MV-4-11 (cell line): Measurements from ENCODE around the gene SHC4.
"Not testable (repeated sequence)": the region's sequence is repeated elsewhere in the genome, so short reads cannot be mapped to it uniquely, and the experiment has no call there.

Source experiments
- DNase-seq: peaks from one replicate; lab custom pipeline; 2025; lab: John Stamatoyannopoulos, UW

SHC4 gene

GRCh38 chr15:48796521-48796920, 167.2 kb downstream of the SHC4 start:
- no peak for DNase-seq

GRCh38 chr15:48795901-48796300, 167.8 kb downstream of the SHC4 start:
- no peak for DNase-seq

DNA sequence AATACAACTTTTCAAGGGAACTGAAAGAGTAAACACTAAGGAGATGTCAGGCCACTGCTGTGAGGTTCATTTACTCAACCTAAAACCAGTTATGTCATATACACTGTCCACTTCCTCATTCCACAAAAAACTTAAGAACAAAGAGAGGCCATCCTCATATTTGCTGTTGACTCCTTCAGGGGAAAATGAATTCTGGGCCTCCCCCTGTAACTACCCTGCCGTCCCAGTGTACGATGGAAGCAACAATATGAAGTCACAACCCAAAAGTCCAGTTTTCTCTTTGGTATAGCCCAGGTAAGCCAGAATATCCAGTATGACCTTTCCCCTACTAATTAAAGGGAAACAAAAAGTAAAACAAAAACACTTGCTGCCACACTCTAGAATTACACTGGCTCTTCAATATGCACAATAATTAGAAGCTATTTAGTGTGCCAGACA, 169.0 kb downstream of the SHC4 start:
- peak; percentile 80 for DNase-seq

DNA sequence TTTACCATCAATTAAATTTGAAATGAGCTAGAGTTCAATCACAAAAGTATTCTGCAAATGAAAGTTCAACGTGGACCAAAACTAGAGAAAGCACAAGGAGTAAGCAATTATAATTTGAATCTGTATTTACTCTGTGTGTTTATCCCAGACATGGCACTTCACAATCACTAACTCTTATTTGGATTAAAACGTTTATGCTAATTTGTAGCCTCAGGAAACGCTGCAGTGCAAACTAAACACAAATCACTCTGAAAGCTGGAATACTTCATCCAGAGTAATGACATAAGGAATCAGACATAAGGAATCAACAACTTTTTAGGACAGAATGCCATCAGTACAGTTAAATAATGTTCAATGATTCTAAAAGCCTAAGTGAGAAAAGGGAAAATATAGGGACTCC, 171.3 kb downstream of the SHC4 start:
- DNase-seq = no peak

- DNase-seq = not testable (repeated sequence)
Measured at GRCh38 chr15:48790466-48791115, 173.1 kb downstream of the SHC4 start.

DNA sequence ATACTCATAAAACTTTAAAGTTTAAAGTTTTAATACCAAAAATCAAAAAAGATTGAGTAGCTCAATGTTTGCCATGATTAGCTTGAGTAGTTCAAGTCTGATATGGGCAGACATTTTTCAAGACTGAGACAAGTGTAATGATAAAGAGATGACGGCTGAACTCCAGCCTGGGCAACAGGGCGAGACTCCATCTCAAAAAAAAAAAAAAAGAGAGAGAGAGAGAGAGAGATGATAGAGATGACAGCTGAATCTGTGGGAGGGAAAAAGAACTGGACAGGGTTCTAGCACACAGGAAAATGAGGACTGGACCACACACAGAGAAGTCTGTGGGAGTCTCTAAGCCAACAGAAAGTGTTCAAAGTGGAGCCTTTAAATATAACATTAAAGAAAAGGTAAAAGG, 178.0 kb downstream of the SHC4 start:
- DNase-seq = no peak

DNA sequence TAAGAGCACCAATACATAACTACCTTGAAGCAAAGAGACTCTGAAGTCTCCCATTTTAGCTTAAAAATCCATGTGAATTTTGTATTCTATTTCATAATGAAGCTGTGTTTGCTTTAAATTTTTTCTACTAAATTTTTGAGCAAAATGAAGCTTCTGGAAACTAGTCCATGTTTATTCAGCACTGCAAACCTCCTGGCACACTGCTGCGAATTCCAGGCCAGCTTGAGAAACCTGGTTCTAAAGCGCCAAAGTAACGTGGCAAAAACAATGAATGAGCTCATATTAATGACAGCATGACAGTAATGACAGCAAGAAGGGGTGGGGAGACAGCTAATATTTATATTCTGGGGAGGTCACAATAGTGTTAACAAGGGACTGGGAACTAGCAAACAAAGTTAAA, 178.5 kb downstream of the SHC4 start:
- no peak for DNase-seq

GRCh38 chr15:48784756-48785155, 179.0 kb downstream of the SHC4 start:
- no peak for DNase-seq

DNA sequence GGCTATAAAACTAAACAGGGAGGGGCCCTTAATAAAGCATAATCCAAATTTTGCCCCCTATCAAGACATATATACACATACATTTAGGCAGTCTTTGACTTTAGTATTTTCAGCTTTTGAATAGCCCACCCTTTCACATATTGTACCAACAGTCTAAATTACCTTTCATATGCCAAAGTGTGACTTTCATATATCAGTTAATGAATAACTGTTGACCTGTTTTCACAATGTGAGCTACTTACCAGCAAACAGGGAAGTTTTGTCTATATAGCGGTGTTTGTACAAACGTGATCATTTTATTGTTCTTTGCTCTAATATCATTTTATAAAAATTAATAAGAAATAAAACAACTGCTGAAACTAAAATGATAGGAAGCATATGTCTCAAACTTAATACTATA, 180.8 kb downstream of the SHC4 start:
- DNase-seq = no peak

GRCh38 chr15:48781481-48782081, 182.1 kb downstream of the SHC4 start:
- DNase-seq = no peak

- DNase-seq = no peak
Measured at GRCh38 chr15:48781017-48781416, 182.7 kb downstream of the SHC4 start.

- no peak for DNase-seq
Measured at GRCh38 chr15:48778331-48778730, 185.4 kb downstream of the SHC4 start.

GRCh38 chr15:48777645-48778330, 185.9 kb downstream of the SHC4 start:
- no peak for DNase-seq

GRCh38 chr15:48775546-48775945, 188.2 kb downstream of the SHC4 start:
- no peak for DNase-seq

- no peak for DNase-seq
Measured at GRCh38 chr15:48774484-48774883, 189.2 kb downstream of the SHC4 start.
